ENCODE data around the gene USP15. TPM values are rescaled to one million over a fixed set of nuclear protein-coding genes. Genes with fewer than 3 reads are reported as not detected.

The USP15 gene
- total and polyA plus RNA-seq, 2 of the 4 experiments (the other 2 are of a cell fraction) = 28.5 to 49.6 TPM

DNA sequence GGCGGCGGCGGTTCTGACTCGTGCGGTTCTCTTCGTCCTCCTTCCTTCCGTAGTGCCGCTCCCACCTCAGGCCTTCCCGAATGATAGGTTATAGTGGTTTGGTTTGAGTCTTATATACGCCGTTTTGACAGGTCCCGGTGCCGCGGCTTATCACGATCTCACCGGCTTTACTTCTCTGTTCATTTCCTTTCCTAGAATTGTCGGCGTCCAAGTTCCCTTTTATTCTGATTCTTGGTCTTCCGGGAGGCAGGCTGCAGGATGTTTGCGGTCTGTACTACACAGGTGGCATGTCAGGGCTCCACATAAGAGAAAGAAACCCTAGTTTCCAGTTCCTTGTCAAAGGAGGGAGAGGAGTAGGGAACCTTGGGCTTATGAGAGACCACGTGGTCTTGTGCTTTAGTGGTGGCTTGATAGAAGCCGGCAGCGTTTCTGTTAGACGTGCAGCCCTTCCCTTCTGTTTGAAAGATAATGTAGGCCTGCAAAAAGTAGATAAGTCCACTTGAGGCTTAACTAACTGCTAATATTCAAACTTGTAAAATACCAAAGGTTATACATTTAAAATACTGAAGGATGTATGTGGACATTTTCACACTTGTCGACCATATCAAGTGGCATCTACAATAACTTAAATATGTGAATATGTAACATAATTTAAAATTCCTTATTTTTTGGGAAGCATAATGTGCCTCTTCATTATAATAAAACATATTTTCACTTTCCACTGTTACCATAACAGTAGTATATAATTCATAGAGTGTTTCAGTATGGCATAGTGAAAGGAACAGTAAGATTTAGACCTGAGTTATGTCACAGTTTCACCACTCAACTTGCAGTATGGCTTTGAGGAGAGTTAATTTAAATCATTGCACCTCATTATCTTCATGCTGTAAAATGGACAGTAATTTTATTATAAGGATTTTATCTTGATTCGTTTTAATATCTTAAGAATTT is 804 bp downstream of the USP15 start:
- no peak overlapping the region for H3K18ac ChIP-seq (ENCODE audit: low read depth, low read length)
- BruUV-seq (replicated peaks) = TSS peak; percentile 32
- H3K4me3 ChIP-seq (ENCODE audit: insufficient read depth, low read depth, low read length) = peak overlapping the region; percentile 75
- H4K8ac ChIP-seq (ENCODE audit: low read depth in 2 of 2, low read length in 2 of 2) = peak overlapping the region in 1 of 2 experiments; percentile 76; a peak in 1 of 4 replicates
- H3K27ac ChIP-seq (ENCODE audit: insufficient read depth, low read length) = peak overlapping the region; percentile 84
- intact Hi-C loops (cut with micrococcal nuclease) = loop anchor here (2.0 to 10.0 kb wide), 3 partner anchors 134 to 534 kb away; no protein-coding TSS in a partner anchor
- peak overlapping the region; percentile 68 for H2AK5ac ChIP-seq (ENCODE audit: low read depth, low read length)
- H2BK5ac ChIP-seq (ENCODE audit: low read depth, low read length, poor library complexity, severe bottlenecking) = peak overlapping the region; percentile 58
- peak overlapping the region; percentile 20; the same call in 1 of the 2 replicates for H4K91ac ChIP-seq (ENCODE audit: insufficient read depth, low read depth, low read length)
- peaks cover 0 to 28% of the 10 kb centered on the region in 2 experiments; a peak in 2 of 4 replicates for H3K79me1 ChIP-seq (ENCODE audit: low read depth in 1 of 2, low read length in 2 of 2)
- no peaks in the 10 kb centered on the region for H3K9me3 ChIP-seq (ENCODE audit: control insufficient read depth, insufficient read depth, low read length)
- ATAC-seq (ENCODE audit: low read depth) (peak; percentile 1; the same call in 1 of the 2 replicates), DNase-seq (peak; percentile 41)
- no CpG with 5 or more reads among the region's 26 CpGs for WGBS, 2 experiments (ENCODE audit: extremely low coverage in 2 of 2, insufficient read length in 1 of 2)
- peak overlapping the region; percentile 56 for H2AK9ac ChIP-seq (replicated peaks; ENCODE audit: low read depth, low read length, poor library complexity)
- peak overlapping the region; percentile 59 for H3K4ac ChIP-seq (ENCODE audit: low read depth, low read length)
- in situ Hi-C loops (cut with MboI; ENCODE audit: low sequenced_read_pairs) = loop anchor here (10.0 kb wide), 1 partner anchor 534 kb away; no protein-coding TSS in a partner anchor
- peak overlapping the region; percentile 65 for H3K23ac ChIP-seq (ENCODE audit: low read depth, low read length)
- no peak overlapping the region for H2BK20ac ChIP-seq (ENCODE audit: low read depth, low read length)
- H3K9me1 ChIP-seq (ENCODE audit: insufficient read depth, low read length) = no peaks in the 10 kb centered on the region; the same call in 1 of the 2 replicates
- POLR2A ChIA-PET (ENCODE audit: unreplicated experiment) = no interaction called here
- CTCF ChIA-PET = no interaction called here
- H3K14ac ChIP-seq (replicated peaks; ENCODE audit: low read depth, low read length) = peak overlapping the region; percentile 57
- no peaks in the 10 kb centered on the region for H3K36me3 ChIP-seq (ENCODE audit: control insufficient read depth, insufficient read depth, low read length)
- H4K20me1 ChIP-seq (ENCODE audit: insufficient read depth, low read length) = peaks cover 7% of the 10 kb centered on the region; the same call in 1 of the 2 replicates
- no peaks in the 10 kb centered on the region for H3K27me3 ChIP-seq (ENCODE audit: control insufficient read depth, insufficient read depth, low read length)
- H2BK120ac ChIP-seq (ENCODE audit: low read depth, low read length) = no peak overlapping the region
- H3K56ac ChIP-seq (ENCODE audit: extremely low read depth, insufficient read depth, low read length) = peak overlapping the region; percentile 62; the same call in 1 of the 2 replicates
- H3K9ac ChIP-seq (ENCODE audit: low read depth, low read length) = peak overlapping the region; percentile 85
- dilution Hi-C loops (cut with HindIII; ENCODE audit: low sequenced_read_pairs, unreplicated experiment) = no loop called here
- H4K5ac ChIP-seq (ENCODE audit: low read depth, low read length) = 0 out of 2 replicates have a peak overlapping the region, but pooled peaks have one; percentile 3
- H3K4me1 ChIP-seq (ENCODE audit: control insufficient read depth, insufficient read depth, low read length) = no peaks in the 10 kb centered on the region; the same call in 1 of the 2 replicates
- peak overlapping the region; percentile 96 for H2AFZ ChIP-seq (replicated peaks; ENCODE audit: low read length, poor library complexity)
- no peak overlapping the region for H2BK15ac ChIP-seq (ENCODE audit: low read depth, low read length)
- TF ChIP-seq MAFK (IDR thresholded peaks at IDR 0.05; ENCODE audit: low read depth, low read length) (no peak), RAD21 (IDR thresholded peaks at IDR 0.05; ENCODE audit: low read length) (no peak), NFE2L2 (IDR thresholded peaks at IDR 0.05; ENCODE audit: low read depth, low read length) (no peak), BHLHE40 (IDR thresholded peaks at IDR 0.05; ENCODE audit: low read depth, low read length) (no peak), CHD1 (IDR thresholded peaks at IDR 0.05; ENCODE audit: low read depth, low read length) (no peak), MXI1 (IDR thresholded peaks at IDR 0.05; ENCODE audit: borderline replicate concordance, low read depth, low read length) (peak; percentile 87; the same call in 1 of the 2 replicates), RCOR1 (IDR thresholded peaks at IDR 0.05; ENCODE audit: insufficient replicate concordance, low read length) (no peak), FOS (IDR thresholded peaks at IDR 0.05; ENCODE audit: low read depth, low read length) (no peak)
- TF ChIP-seq, protein P1, sequence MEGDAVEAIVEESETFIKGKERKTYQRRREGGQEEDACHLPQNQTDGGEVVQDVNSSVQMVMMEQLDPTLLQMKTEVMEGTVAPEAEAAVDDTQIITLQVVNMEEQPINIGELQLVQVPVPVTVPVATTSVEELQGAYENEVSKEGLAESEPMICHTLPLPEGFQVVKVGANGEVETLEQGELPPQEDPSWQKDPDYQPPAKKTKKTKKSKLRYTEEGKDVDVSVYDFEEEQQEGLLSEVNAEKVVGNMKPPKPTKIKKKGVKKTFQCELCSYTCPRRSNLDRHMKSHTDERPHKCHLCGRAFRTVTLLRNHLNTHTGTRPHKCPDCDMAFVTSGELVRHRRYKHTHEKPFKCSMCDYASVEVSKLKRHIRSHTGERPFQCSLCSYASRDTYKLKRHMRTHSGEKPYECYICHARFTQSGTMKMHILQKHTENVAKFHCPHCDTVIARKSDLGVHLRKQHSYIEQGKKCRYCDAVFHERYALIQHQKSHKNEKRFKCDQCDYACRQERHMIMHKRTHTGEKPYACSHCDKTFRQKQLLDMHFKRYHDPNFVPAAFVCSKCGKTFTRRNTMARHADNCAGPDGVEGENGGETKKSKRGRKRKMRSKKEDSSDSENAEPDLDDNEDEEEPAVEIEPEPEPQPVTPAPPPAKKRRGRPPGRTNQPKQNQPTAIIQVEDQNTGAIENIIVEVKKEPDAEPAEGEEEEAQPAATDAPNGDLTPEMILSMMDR (conservative IDR thresholded peaks at IDR 0.05; ENCODE audit: low read depth, low read length) = no peak
- TF ChIP-seq, protein P2, sequence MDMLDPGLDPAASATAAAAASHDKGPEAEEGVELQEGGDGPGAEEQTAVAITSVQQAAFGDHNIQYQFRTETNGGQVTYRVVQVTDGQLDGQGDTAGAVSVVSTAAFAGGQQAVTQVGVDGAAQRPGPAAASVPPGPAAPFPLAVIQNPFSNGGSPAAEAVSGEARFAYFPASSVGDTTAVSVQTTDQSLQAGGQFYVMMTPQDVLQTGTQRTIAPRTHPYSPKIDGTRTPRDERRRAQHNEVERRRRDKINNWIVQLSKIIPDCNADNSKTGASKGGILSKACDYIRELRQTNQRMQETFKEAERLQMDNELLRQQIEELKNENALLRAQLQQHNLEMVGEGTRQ (IDR thresholded peaks at IDR 0.05; ENCODE audit: low read depth, low read length) = peak; percentile 73
- peak overlapping the region; percentile 88 for H3K4me2 ChIP-seq (ENCODE audit: low read depth, low read length)

All from IMR-90 (cell line).